GM12878 (cell line): ENCODE measurements around the gene LBHD1. TPM values are rescaled to one million over a fixed set of nuclear protein-coding genes. Genes with fewer than 3 reads are reported as not detected.

Source experiments
- ATAC-seq: fragments of 200-7000 bp; cut with Tn5 transposase; 3 replicates; pipeline ENCODE4 v1.9.1; 2020; ENCODE audit warnings: mild to moderate bottlenecking, moderate library complexity
- BruUV-seq: library from RNA; stranded (reverse); fragments of 400-500 nt; replicated peaks from 2 replicates; lab custom pipeline; 2021; lab: Mats Ljungman, UMichigan
- CTCF ChIA-PET: fragments of 300-600 bp; sonication (Branson Sonifier 250); formaldehyde crosslinking; extraction: SDS; loops from one replicate; lab custom pipeline; 2021; ENCODE audit warnings: inconsistent platforms; lab: Yijun Ruan, JAX
- POLR2A ChIA-PET: fragments of 350-600 bp; formaldehyde crosslinking; extraction: SDS; loops from one replicate; lab custom pipeline; 2021; ENCODE audit warnings: inconsistent platforms; lab: Charles Lee
- RAD21 ChIA-PET: fragments of 300-600 bp; sonication (Branson Sonifier 250); formaldehyde crosslinking; loops from one replicate; lab custom pipeline; 2023; ENCODE audit warnings: antibody characterized with exemption; ENCODE audit not compliant: unreplicated experiment; lab: Charles Lee
- SMC1A ChIA-PET: fragments of 300-600 bp; sonication (Branson Sonifier 250); formaldehyde crosslinking; loops from one replicate; lab custom pipeline; 2023; ENCODE audit not compliant: unreplicated experiment, uncharacterized antibody; lab: Charles Lee
- DNase-seq: peaks from one replicate; pipeline ENCODE4 v3.0.0-alpha.2; 2011; ENCODE audit warnings: low read depth, low spot score
- FAIRE-seq: peaks from 3 replicates; lab custom pipeline; 2011; peaks lifted over from hg19 to GRCh38; lab: Jason Lieb, UNC
- H2AFZ ChIP-seq: 2 replicates; pipeline ENCODE4 v1.6.0; 2011; ENCODE audit warnings: low read depth, low read length, control low read depth; ENCODE audit not compliant: control insufficient read depth
- H3K27ac ChIP-seq: 2 replicates; pipeline ENCODE4 v1.5.1; 2011; ENCODE audit warnings: control low read depth; ENCODE audit not compliant: control insufficient read depth, insufficient read depth
- H3K27me3 ChIP-seq, 2 experiments: replicated peaks in 1 of 2; 2 replicates each; pipeline versions ENCODE4 v1.6.0 to v1.6.1; 2011; ENCODE audit warnings: low read length in 1 of 2; ENCODE audit not compliant: control insufficient read depth in 2 of 2, insufficient read depth in 2 of 2
- H3K36me3 ChIP-seq, 2 experiments: 2 replicates each; pipeline ENCODE4 v1.5.1; 2011; ENCODE audit warnings: low read length in 1 of 2; ENCODE audit not compliant: control insufficient read depth in 2 of 2, insufficient read depth in 2 of 2
- H3K4me1 ChIP-seq: 2 replicates; pipeline ENCODE4 v1.6.1; 2011; ENCODE audit warnings: mild to moderate bottlenecking, low read length, moderate library complexity, mixed read lengths; ENCODE audit not compliant: control insufficient read depth, insufficient read depth
- H3K4me2 ChIP-seq: 2 replicates; pipeline ENCODE4 v1.6.0; 2011; ENCODE audit warnings: control low read depth; ENCODE audit not compliant: control insufficient read depth, insufficient read depth
- H3K4me3 ChIP-seq: fragments of 200-600 bp; sonication (generic); 2 replicates; pipeline ENCODE4 v1.5.1; 2016
- H3K79me2 ChIP-seq: 2 replicates; pipeline ENCODE4 v1.6.0; 2011; ENCODE audit warnings: low read length; ENCODE audit not compliant: control insufficient read depth, insufficient read depth
- H3K9ac ChIP-seq: 2 replicates; pipeline ENCODE4 v1.8.0; 2011; ENCODE audit warnings: low read length, control low read depth, mixed read lengths; ENCODE audit not compliant: control insufficient read depth, insufficient read depth
- H3K9me3 ChIP-seq: replicated peaks from 3 replicates; pipeline ENCODE4 v1.5.1; 2011; ENCODE audit warnings: mild to moderate bottlenecking, low read length; ENCODE audit not compliant: control insufficient read depth, insufficient read depth
- H4K20me1 ChIP-seq: 2 replicates; pipeline ENCODE4 v1.6.0; 2011; ENCODE audit not compliant: control insufficient read depth, insufficient read depth
- CBX5 ChIP-seq: sonication (generic); IDR thresholded peaks from 2 replicates; pipeline ENCODE4 v1.6.1; 2016; ENCODE audit warnings: low read depth, moderate library complexity, mild to moderate bottlenecking, inconsistent platforms
- CREM ChIP-seq: IDR thresholded peaks from 2 replicates; pipeline ENCODE4 v1.6.1; 2014; ENCODE audit warnings: antibody characterized with exemption, low read depth
- DPF2 ChIP-seq: fragments of 450-650 bp; IDR thresholded peaks from 2 replicates; pipeline ENCODE4 v1.6.1; 2017; ENCODE audit warnings: mild to moderate bottlenecking
- FOS ChIP-seq: IDR thresholded peaks from 3 replicates; pipeline ENCODE4 v1.6.1; 2011; ENCODE audit warnings: borderline replicate concordance; ENCODE audit not compliant: insufficient read length; ENCODE audit errors: extremely low read depth
- FOXK2 ChIP-seq: fragments of 450-650 bp; IDR thresholded peaks from 2 replicates; pipeline ENCODE4 v1.6.1; 2017; ENCODE audit warnings: mild to moderate bottlenecking, moderate library complexity
- HDAC2 ChIP-seq: fragments of 200-600 bp; sonication (generic); IDR thresholded peaks from 2 replicates; pipeline ENCODE4 v1.6.1; 2017
- HDGF ChIP-seq: fragments of 450-650 bp; IDR thresholded peaks from 2 replicates; pipeline ENCODE4 v1.6.1; 2016; ENCODE audit warnings: antibody characterized with exemption
- MXI1 ChIP-seq: fragments of 150-350 bp; IDR thresholded peaks from 2 replicates; pipeline ENCODE4 v1.6.1; 2011; ENCODE audit warnings: low read depth, mild to moderate bottlenecking, inconsistent platforms, low read length, improper control_type of control experiment
- NBN ChIP-seq: fragments of 450-650 bp; IDR thresholded peaks from 2 replicates; pipeline ENCODE4 v1.6.1; 2016
- SMAD5 ChIP-seq: IDR thresholded peaks from 2 replicates; pipeline ENCODE4 v1.6.1; 2016; ENCODE audit warnings: antibody characterized with exemption, low read depth
- SMC3 ChIP-seq: IDR thresholded peaks from 2 replicates; pipeline ENCODE4 v1.6.1; 2011; ENCODE audit warnings: low read length, improper control_type of control experiment, borderline replicate concordance
- ZNF24 ChIP-seq: fragments of 450-650 bp; IDR thresholded peaks from 2 replicates; pipeline ENCODE4 v1.6.1; 2017; ENCODE audit warnings: antibody characterized with exemption, mild to moderate bottlenecking
- ZNF622 ChIP-seq: fragments of 450-650 bp; IDR thresholded peaks from 2 replicates; pipeline ENCODE4 v1.6.1; 2017; ENCODE audit warnings: mild to moderate bottlenecking, inconsistent platforms
- ZSCAN29 ChIP-seq: fragments of 450-650 bp; IDR thresholded peaks from 2 replicates; pipeline ENCODE4 v1.6.1; 2017; ENCODE audit warnings: mild to moderate bottlenecking, moderate library complexity
- WGBS: methylation state at CpG from one replicate; pipeline ENCODE4 v1.1.6; 2016; ENCODE audit warnings: low lambda C conversion rate; ENCODE audit not compliant: insufficient replicate concordance, insufficient coverage; ENCODE audit errors: missing lambda C conversion rate; 5-methylcytosine and 5-hydroxymethylcytosine counted together
- in situ Hi-C: fragments of 300-500 bp; cut with MboI; formaldehyde crosslinking; loops from 9 replicates; pipeline ENCODE4 v1.14.3; 2018; ENCODE audit warnings: mixed read lengths
- intact Hi-C: fragments of 100-400 bp; cut with micrococcal nuclease; formaldehyde crosslinking; loops from one replicate; pipeline ENCODE4 v1.14.2; 2022; ENCODE audit not compliant: unreplicated experiment
- polyA plus RNA-seq, 11 experiments: library from polyadenylated mRNA; depleted of rRNA in 4 of 11; unstranded in 6 of 11; stranded (reverse) in 5 of 11; fragments of >200 nt; fragmentation: Nextera tagmentation in 4 of 11; fragmentation: Illumina TruSeq in 1 of 11; extraction: Ambion mirVana in 4 of 11; extraction: Trizol in 1 of 11; gene quantifications; 1 replicate in 1 of 11; 2 replicates in 10 of 11; pipeline versions ENCODE4 v1.2.1 to v1.2.3, GENCODE V29; 2011 to 2016; ENCODE audit warnings: inconsistent platforms in 2 of 11, missing spikeins in 2 of 11, low read depth in 1 of 11
- total RNA-seq, 4 experiments: library from RNA; depleted of rRNA in 3 of 4; stranded (reverse); fragments of >200 nt in 3 of 4; fragmentation: Illumina TruSeq in 1 of 4; extraction: Trizol in 1 of 4; gene quantifications; 2 replicates each; pipeline versions ENCODE4 v1.2.1 to v1.2.3, GENCODE V29; 2013 to 2021
- TF ChIP-seq, protein P1 (sequence below): fragments of 450-650 bp; IDR thresholded peaks from 2 replicates; pipeline ENCODE4 v1.6.1; 2018; ENCODE audit warnings: mild to moderate bottlenecking, low read depth, moderate library complexity; ENCODE audit not compliant: partially characterized antibody
- TF ChIP-seq, protein P2 (sequence below): IDR thresholded peaks from 2 replicates; pipeline ENCODE4 v1.6.1; 2012; ENCODE audit warnings: low read length, inconsistent platforms
- TF ChIP-seq, protein P3 (sequence below): fragments of 450-650 bp; IDR thresholded peaks from 2 replicates; pipeline ENCODE4 v1.6.1; 2016; ENCODE audit warnings: mild to moderate bottlenecking
- TF ChIP-seq, protein P4 (sequence below): IDR thresholded peaks from 2 replicates; pipeline ENCODE4 v1.6.1; 2012; ENCODE audit warnings: low read depth, low read length, improper control_type of control experiment
- TF ChIP-seq, protein P5 (sequence below): fragments of 450-650 bp; formaldehyde crosslinking; IDR thresholded peaks from 2 replicates; pipeline ENCODE4 v1.5.0; 2022; ENCODE audit warnings: mild to moderate bottlenecking, missing genetic modification characterization

The LBHD1 gene
- total and polyA plus RNA-seq, 10 of the 15 experiments (the other 5 are each of a cell fraction or from before 2014, with no cell fraction given): 0.79 to 12.0 (median 7.6) TPM

DNA sequence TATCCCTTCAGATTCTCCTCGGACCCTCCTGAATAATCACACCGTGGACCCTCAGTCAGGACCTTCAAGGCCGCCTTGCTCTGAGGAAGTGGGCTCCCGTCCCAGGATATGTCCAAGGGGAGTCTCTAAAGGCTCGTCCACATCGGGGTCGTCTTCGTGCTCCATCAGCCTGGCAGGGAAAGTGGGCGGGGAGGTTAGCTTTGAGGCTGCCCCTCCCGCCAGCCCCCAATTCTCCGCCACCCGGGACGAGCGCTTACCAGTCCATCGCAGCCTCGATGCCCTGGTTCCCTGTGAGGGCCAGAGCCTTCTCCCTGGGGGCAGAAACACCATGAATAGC is 6.3 kb upstream of the LBHD1 start:
- DNase-seq (no peak), ATAC-seq (no peak; the same call in 2 of the 3 replicates), FAIRE-seq (no peak)
- POLR2A ChIA-PET: interaction anchor here (1.0 to 9.7 kb wide), 2 partner anchors 13 to 56 kb away, joined by 3 to 83 read pairs; partner anchors contain the start of genes C11orf98 and CSKMT
- in situ Hi-C loops: no loop called here
- BruUV-seq: no TSS peak
- Histone ChIP-seq H3K36me3 (peaks cover 0 to 10% of the 10 kb centered on the region in 2 experiments; a peak in 1 of 4 replicates), H3K4me1 (peaks cover 11% of the 10 kb centered on the region), H3K79me2 (peaks cover 20% of the 10 kb centered on the region), H3K9me3 (no peaks in the 10 kb centered on the region), H2AFZ (peak overlapping the region; percentile 78), H3K27me3 (no peaks in the 10 kb centered on the region), H3K4me2 (peak overlapping the region; percentile 77), H3K4me3 (peak overlapping the region; percentile 89), H3K27ac (peak overlapping the region; percentile 94), H3K9ac (peak overlapping the region; percentile 94), H4K20me1 (no peaks in the 10 kb centered on the region; the same call in 1 of the 2 replicates)
- RAD21 ChIA-PET: no interaction called here
- intact Hi-C loops: no loop called here
- SMC1A ChIA-PET: no interaction called here
- CTCF ChIA-PET: interaction anchor here (1.5 kb wide), 1 partner anchor 11 kb away, joined by 4 read pairs; no protein-coding TSS in a partner anchor
- WGBS: 2% methylated on average over 16 of the region's 16 CpGs
- TF ChIP-seq FOS (no peak), ZNF622 (no peak), HDGF (no peak), CBX5 (no peak), FOXK2 (no peak), CREM (no peak), MXI1 (no peak), SMAD5 (no peak), NBN (no peak), ZNF24 (no peak), DPF2 (no peak), SMC3 (no peak), ZSCAN29 (no peak), HDAC2 (no peak)
- TF ChIP-seq, protein P1, sequence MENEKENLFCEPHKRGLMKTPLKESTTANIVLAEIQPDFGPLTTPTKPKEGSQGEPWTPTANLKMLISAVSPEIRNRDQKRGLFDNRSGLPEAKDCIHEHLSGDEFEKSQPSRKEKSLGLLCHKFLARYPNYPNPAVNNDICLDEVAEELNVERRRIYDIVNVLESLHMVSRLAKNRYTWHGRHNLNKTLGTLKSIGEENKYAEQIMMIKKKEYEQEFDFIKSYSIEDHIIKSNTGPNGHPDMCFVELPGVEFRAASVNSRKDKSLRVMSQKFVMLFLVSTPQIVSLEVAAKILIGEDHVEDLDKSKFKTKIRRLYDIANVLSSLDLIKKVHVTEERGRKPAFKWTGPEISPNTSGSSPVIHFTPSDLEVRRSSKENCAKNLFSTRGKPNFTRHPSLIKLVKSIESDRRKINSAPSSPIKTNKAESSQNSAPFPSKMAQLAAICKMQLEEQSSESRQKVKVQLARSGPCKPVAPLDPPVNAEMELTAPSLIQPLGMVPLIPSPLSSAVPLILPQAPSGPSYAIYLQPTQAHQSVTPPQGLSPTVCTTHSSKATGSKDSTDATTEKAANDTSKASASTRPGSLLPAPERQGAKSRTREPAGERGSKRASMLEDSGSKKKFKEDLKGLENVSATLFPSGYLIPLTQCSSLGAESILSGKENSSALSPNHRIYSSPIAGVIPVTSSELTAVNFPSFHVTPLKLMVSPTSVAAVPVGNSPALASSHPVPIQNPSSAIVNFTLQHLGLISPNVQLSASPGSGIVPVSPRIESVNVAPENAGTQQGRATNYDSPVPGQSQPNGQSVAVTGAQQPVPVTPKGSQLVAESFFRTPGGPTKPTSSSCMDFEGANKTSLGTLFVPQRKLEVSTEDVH: no peak
- TF ChIP-seq, protein P2, sequence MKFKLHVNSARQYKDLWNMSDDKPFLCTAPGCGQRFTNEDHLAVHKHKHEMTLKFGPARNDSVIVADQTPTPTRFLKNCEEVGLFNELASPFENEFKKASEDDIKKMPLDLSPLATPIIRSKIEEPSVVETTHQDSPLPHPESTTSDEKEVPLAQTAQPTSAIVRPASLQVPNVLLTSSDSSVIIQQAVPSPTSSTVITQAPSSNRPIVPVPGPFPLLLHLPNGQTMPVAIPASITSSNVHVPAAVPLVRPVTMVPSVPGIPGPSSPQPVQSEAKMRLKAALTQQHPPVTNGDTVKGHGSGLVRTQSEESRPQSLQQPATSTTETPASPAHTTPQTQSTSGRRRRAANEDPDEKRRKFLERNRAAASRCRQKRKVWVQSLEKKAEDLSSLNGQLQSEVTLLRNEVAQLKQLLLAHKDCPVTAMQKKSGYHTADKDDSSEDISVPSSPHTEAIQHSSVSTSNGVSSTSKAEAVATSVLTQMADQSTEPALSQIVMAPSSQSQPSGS: no peak
- TF ChIP-seq, protein P3, sequence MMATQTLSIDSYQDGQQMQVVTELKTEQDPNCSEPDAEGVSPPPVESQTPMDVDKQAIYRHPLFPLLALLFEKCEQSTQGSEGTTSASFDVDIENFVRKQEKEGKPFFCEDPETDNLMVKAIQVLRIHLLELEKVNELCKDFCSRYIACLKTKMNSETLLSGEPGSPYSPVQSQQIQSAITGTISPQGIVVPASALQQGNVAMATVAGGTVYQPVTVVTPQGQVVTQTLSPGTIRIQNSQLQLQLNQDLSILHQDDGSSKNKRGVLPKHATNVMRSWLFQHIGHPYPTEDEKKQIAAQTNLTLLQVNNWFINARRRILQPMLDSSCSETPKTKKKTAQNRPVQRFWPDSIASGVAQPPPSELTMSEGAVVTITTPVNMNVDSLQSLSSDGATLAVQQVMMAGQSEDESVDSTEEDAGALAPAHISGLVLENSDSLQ: no peak
- TF ChIP-seq, protein P4, sequence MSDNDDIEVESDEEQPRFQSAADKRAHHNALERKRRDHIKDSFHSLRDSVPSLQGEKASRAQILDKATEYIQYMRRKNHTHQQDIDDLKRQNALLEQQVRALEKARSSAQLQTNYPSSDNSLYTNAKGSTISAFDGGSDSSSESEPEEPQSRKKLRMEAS: no peak
- TF ChIP-seq, protein P5, sequence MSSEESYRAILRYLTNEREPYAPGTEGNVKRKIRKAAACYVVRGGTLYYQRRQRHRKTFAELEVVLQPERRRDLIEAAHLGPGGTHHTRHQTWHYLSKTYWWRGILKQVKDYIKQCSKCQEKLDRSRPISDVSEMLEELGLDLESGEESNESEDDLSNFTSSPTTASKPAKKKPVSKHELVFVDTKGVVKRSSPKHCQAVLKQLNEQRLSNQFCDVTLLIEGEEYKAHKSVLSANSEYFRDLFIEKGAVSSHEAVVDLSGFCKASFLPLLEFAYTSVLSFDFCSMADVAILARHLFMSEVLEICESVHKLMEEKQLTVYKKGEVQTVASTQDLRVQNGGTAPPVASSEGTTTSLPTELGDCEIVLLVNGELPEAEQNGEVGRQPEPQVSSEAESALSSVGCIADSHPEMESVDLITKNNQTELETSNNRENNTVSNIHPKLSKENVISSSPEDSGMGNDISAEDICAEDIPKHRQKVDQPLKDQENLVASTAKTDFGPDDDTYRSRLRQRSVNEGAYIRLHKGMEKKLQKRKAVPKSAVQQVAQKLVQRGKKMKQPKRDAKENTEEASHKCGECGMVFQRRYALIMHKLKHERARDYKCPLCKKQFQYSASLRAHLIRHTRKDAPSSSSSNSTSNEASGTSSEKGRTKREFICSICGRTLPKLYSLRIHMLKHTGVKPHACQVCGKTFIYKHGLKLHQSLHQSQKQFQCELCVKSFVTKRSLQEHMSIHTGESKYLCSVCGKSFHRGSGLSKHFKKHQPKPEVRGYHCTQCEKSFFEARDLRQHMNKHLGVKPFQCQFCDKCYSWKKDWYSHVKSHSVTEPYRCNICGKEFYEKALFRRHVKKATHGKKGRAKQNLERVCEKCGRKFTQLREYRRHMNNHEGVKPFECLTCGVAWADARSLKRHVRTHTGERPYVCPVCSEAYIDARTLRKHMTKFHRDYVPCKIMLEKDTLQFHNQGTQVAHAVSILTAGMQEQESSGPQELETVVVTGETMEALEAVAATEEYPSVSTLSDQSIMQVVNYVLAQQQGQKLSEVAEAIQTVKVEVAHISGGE (CRISPR knock-in tag): no peak
